Choroid plexus epithelial cell (primary cell): Measurements from ENCODE around the gene MLLT3.

Source experiments
- DNase-seq: peaks from one replicate; pipeline ENCODE4 v3.0.0-alpha.2; 2010; ENCODE audit warnings: low read depth
- H3K4me3 ChIP-seq: 2 replicates; pipeline ENCODE4 v1.5.1; 2011; ENCODE audit warnings: low read depth, mild to moderate bottlenecking, control low read depth, low read length, moderate library complexity
- CTCF ChIP-seq: conservative IDR thresholded peaks from 2 replicates; pipeline ENCODE4 v1.5.1; 2011; ENCODE audit warnings: low read depth, mild to moderate bottlenecking, control low read depth, inconsistent platforms, low read length, moderate library complexity

MLLT3 gene

DNA sequence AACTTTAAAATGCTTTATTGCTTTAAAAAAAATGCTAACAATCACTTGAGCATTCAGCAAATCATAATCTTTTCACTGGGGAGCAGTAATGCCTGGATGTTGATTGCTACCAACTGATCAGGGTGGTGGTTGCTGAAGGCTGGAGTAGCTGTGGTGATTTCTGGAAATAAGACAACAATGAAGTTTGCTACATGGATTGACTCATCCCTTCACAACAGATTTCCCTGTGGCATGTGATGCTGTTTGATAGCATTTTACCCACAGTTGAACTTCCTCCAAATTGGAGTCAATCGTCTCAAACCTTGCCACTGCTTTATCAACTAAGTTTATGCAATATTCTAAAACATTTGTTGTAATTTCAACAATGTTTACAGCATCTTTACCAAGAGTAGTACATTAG is 83.3 kb downstream of the MLLT3 start:
- peak; percentile 16 for DNase-seq

GRCh38 chr9:20538092-20538491 is 84.2 kb downstream of the MLLT3 start:
- DNase-seq: no peak
- no peak overlapping the region for H3K4me3 ChIP-seq
- TF ChIP-seq CTCF: no peak

More for the DNA sequence above, 83.3 kb downstream of the MLLT3 start:
- no peak overlapping the region for H3K4me3 ChIP-seq
- no peak for TF ChIP-seq CTCF

GRCh38 chr9:20537294-20537693 is 85.0 kb downstream of the MLLT3 start:
- no peak overlapping the region for H3K4me3 ChIP-seq
- no peak for DNase-seq
- TF ChIP-seq CTCF: no peak

- H3K4me3 ChIP-seq: no peak overlapping the region
- no peak for TF ChIP-seq CTCF
- no peak for DNase-seq
These were observed 89.7 kb downstream of the MLLT3 start for GRCh38 chr9:20532584-20532983.

DNA sequence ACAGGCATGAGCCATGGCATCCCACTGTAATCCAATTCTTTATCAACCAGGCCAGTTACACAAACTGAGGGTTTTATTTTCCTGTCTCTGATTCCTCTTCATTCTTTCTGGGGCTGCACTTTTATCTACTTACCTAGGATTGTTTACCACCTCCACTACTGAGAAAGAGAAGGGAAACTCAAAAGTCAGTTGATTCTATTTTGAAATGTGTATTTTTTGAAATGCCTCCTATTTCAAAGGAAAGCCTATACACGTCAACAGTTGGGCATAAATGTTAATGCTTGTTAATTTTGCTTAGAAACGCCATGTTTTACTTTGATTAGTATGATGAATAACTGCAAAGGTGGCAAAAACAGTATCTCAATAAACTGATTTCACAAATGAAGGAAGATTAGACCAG is 92.5 kb downstream of the MLLT3 start:
- no peak for TF ChIP-seq CTCF
- no peak overlapping the region for H3K4me3 ChIP-seq
- DNase-seq: no peak

DNA sequence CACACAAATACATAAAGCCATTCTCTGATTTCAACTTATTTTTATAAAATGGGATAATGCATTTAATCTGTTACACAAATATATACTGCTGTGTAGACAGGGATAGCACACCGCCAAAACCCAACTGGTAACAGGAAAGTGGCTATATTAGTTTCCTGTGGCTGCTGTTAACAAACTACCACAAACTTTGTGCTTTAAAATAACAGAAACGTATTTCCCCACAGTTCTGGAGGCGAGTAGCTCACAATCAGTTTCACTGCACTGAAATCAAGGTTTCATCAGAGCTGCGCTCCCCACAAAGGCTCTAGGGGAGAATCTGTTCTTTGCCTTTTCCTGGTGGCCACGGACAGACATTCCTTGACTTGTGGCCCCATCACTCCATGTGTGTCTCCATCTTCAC is 94.0 kb downstream of the MLLT3 start:
- H3K4me3 ChIP-seq: no peak overlapping the region
- TF ChIP-seq CTCF: no peak
- no peak for DNase-seq

DNA sequence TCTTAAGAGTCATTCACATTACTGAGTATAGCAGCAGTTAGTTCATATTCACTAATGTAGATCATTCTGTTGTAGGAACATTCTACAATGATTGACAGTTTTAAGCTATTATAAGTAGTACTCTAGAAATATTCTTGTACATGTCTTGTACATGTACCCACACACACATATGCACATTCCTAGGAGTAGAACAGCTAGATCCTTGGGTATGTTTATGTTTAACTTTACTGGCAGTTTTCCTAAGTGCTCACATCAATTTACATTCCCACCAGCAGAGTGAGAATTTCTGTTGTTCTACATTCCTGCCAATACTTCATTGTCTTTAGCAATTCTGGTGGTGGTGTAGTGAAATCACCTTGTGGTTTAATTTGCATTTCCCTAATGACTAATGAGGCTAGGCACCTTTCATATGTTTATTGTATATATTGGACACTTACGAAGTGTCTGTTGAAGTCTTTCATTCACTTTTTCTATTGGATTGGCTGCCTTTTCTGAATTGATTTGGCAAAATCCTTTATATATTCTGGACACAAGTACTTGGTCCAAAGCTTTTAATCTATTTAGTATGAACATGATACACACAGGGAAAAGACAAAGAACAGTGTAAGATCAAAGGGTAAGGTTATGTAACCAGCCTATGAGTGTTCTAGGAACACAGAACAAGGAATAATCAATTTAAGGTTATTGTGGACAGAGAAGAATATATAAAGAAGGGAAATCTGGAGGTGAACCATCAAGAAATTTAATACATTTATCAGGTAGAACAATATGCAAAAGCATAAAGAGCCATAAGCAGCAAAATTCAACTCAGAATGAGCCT is 95.6 kb downstream of the MLLT3 start:
- peak; percentile 72 for DNase-seq
- TF ChIP-seq CTCF: peak; percentile 45

More for the DNA sequence above, 95.6 kb downstream of the MLLT3 start:
- no peak overlapping the region for H3K4me3 ChIP-seq
